LNCAP (cell line): Measurements from ENCODE around the gene CADM1.

Experiments
- TF ChIP-seq, protein P1 (sequence below): fragments of 450-650 bp; IDR thresholded peaks from 2 replicates; pipeline ENCODE4 v1.5.1; 2017; ENCODE audit warnings: mild to moderate bottlenecking

The CADM1 gene

DNA sequence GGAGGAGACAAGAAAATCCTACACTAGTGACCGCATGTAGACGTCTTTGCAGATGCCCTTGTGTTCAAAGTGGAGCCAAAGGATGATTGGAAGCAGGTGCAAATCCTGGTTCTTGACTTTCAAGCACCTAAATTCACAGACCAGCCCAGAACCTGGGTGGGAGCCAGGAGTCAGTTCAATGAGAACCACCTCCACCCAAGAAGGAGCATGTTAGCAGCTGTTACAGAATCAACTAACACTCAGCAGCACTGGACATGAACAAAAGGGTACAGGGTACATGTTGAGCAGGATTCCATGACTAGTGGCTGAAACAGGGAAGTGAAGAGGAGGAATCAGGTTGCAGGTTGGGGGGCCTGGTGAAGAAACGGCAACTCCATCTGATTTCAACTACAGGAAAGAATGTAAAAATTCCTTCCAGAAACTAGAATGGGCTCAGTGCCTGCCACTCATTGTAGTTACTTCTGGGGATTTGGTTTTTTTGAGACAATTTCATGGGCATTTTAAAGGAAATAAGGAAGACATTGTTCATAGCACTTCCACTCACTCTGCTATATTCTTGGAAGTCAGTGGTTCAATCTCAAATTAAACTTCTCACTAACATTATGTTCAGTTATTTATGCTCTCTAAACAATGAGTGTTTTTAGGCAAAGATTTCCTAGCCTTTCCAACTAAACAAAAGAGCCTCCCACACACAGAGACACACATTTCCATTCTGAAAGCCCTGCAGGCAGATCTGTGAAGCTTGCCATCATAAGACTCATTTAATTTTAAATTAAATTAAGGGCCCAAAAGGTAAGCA, 173.3 kb downstream of the CADM1 start:
- TF ChIP-seq, protein P1, sequence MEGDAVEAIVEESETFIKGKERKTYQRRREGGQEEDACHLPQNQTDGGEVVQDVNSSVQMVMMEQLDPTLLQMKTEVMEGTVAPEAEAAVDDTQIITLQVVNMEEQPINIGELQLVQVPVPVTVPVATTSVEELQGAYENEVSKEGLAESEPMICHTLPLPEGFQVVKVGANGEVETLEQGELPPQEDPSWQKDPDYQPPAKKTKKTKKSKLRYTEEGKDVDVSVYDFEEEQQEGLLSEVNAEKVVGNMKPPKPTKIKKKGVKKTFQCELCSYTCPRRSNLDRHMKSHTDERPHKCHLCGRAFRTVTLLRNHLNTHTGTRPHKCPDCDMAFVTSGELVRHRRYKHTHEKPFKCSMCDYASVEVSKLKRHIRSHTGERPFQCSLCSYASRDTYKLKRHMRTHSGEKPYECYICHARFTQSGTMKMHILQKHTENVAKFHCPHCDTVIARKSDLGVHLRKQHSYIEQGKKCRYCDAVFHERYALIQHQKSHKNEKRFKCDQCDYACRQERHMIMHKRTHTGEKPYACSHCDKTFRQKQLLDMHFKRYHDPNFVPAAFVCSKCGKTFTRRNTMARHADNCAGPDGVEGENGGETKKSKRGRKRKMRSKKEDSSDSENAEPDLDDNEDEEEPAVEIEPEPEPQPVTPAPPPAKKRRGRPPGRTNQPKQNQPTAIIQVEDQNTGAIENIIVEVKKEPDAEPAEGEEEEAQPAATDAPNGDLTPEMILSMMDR, result no peak

DNA sequence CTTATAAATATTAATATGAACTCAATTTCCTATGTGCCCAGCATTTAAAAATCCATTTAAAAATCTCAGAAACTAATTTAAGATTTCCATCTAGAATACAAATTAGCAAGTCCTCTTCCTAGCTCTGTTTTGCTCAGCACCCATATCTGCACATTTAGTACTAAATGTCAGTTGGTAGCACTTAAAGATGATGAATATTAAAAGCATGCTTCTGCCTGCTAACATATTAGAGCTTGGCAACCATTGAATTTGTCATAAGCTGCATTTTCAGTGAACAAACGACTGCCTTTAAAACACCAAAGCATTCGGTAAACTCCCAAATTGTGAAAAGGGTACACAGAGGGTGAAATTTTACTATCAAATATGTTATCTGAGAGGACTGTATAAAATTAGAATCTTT, 177.7 kb downstream of the CADM1 start:
- TF ChIP-seq, protein P1, result no peak

DNA sequence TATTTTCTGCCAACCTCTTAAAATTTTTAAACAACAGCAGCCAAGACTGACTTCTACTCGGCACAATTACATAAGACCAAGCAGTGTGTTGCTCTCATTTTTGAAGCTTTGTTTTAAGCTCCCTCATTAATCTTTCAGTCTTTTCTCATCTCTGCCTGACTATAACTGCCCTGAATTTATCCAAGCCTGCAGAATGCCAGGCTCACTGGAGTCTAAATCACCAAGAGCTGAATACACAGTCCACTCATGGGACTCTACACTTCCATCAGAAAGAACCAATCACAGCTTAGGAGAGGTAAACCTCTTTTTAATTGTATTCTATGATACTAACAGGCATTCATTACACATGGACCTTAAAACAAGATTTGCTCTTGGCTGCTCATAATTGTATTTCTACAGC, 178.7 kb downstream of the CADM1 start:
- TF ChIP-seq, protein P1, result no peak

DNA sequence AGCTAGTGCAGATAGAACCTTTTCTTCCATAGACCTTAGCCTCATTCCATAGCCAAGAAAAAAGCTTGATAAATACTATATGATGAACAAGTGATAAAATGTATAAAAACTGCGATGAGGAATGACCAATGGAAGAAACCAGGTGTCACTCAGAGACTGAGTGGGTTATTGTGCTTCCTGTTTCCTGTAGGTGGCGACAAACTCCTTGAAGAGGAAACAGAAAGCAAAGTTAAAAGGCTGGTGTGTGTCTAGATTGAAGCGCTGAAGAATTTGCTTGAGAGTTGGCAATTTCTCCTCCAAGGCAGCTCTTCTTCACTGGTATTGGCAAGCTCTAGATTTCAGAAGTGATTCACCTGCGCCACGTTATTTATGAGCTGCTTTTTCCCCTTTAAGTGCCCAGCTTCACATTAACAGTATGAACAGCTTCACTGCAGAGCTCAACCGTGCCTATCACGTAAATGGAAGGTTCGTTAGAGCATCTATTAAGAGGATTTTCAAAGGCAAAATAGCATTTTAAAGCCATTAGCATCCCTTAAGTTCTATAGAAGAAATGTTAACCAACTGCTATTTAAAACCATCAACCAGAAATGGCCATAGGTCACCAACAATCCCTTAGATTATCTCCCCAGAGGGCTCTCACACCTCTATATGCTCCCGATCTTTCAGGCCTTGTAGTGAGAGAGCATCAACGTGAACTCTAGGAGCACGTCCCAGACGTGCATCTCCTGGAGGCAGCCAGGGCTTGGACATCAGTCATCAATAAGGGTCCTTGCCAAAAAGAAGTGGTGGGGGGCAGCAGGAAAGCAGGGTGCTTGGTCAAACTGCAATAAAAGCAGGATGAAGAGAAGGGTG, 179.4 kb downstream of the CADM1 start:
- TF ChIP-seq, protein P1, result peak; percentile 76

DNA sequence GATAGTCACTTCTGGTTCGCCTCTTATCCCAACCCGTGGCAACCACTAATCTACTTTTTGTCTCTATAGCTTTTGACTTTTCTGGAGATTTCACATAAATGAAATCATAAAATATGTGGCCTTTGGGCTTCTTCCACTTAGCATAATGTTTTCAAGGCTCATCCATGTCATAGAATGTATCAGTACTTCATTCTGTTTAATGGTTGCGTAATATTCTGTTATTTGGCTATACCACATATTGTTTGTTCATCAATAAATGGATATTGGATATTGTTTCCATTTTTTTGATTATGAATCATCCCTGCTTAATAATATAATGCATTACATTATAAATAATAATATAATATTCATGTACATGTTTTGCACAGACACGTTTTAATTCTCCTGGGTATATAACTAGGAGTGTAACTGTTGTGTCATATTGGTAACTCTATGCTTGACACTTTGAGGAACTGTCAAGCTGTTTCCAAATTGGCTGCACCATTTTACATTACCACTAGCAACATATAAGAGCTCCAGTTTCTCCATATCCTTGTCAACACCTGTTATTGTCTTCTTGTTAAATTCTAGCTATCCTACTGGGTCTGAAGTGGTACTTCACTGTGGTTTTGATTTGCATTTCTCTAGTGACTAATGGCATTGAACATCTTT, 181.5 kb downstream of the CADM1 start:
- TF ChIP-seq, protein P1, result no peak

DNA sequence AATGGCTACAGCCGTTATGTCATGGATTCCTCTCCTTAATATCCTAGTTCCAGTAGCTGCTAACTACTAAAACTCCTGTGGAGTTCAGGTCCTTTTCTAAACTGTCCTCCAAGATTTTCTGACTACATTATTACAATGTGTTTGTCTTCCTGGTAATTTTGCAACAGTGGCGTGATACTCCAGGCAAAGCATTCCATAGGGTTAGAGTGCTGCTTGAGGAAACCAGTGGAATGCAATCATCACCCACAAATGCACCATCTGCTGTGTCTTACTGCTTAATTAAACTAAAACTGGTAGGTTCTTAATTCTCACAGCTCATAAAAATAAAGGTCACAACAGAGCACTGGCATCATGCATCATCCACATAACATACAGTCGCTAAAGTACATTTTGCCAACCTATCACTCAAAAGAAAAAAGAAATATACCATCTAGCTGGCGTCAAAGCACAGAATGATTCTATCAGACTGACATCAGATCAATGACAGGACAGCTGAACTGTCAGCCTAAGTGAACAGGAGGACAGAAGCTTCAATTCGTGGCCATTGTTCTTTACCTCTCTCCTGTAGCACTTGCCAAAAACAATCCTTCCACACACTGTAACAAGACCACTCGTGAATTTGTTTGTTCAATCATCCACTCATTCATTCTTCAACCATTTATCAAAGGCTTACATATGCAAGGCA, 182.5 kb downstream of the CADM1 start:
- TF ChIP-seq, protein P1, result no peak
